H9 (cell line): ENCODE data around the gene TMEM202. TPM values are rescaled to one million over a fixed set of nuclear protein-coding genes. Genes with fewer than 3 reads are reported as not detected.
"Not testable (repeated sequence)": the region's sequence is repeated elsewhere in the genome, so short reads cannot be mapped to it uniquely, and the experiment has no call there.

ENCODE experiments used
- DNase-seq: peaks from one replicate; pipeline ENCODE4 v3.0.0-alpha.2; 2017
- H2AFZ ChIP-seq: one replicate; pipeline ENCODE4 v1.6.1; 2013; ENCODE audit warnings: mild to moderate bottlenecking, low read length, control low read depth, moderate library complexity
- H2AK5ac ChIP-seq: 2 replicates; pipeline ENCODE4 v1.6.1; 2013; ENCODE audit warnings: low read length, control low read depth, mixed read lengths; ENCODE audit not compliant: insufficient read length
- H2BK120ac ChIP-seq: one replicate; pipeline ENCODE4 v1.6.1; 2013; ENCODE audit warnings: low read depth, mild to moderate bottlenecking, low read length, control low read depth, inconsistent platforms; ENCODE audit not compliant: poor library complexity, severe bottlenecking
- H2BK12ac ChIP-seq: 2 replicates; pipeline ENCODE4 v1.6.1; 2013; ENCODE audit warnings: low read length, control low read depth, mixed read lengths, low read depth; ENCODE audit not compliant: insufficient read length
- H2BK15ac ChIP-seq: 2 replicates; pipeline ENCODE4 v1.6.1; 2013; ENCODE audit warnings: low read depth, low read length, control low read depth
- H2BK20ac ChIP-seq: one replicate; pipeline ENCODE4 v1.6.1; 2013; ENCODE audit warnings: low read depth, mild to moderate bottlenecking, low read length, control low read depth, inconsistent platforms; ENCODE audit not compliant: poor library complexity, severe bottlenecking
- H2BK5ac ChIP-seq: 2 replicates; pipeline ENCODE4 v1.6.1; 2013; ENCODE audit warnings: low read length, control low read depth, mixed read lengths; ENCODE audit not compliant: insufficient read length
- H3K14ac ChIP-seq: 2 replicates; pipeline ENCODE4 v1.6.1; 2013; ENCODE audit warnings: low read length, control low read depth; ENCODE audit not compliant: insufficient read depth
- H3K18ac ChIP-seq: 2 replicates; pipeline ENCODE4 v1.6.1; 2013; ENCODE audit warnings: low read depth, mild to moderate bottlenecking, mixed read lengths, low read length, control low read depth; ENCODE audit not compliant: insufficient read length
- H3K23ac ChIP-seq: 2 replicates; pipeline ENCODE4 v1.6.1; 2013; ENCODE audit warnings: low read length, control low read depth, mixed read lengths, low read depth; ENCODE audit not compliant: insufficient read length
- H3K23me2 ChIP-seq: 2 replicates; pipeline ENCODE4 v1.6.1; 2013; ENCODE audit warnings: low read depth, mild to moderate bottlenecking, mixed read lengths, low read length, control low read depth; ENCODE audit not compliant: insufficient read length, poor library complexity, severe bottlenecking
- H3K27ac ChIP-seq: 2 replicates; pipeline ENCODE4 v1.5.1; 2013; ENCODE audit warnings: low read length, control low read depth, mixed read lengths, low read depth; ENCODE audit not compliant: insufficient read length
- H3K27me3 ChIP-seq: 2 replicates; pipeline ENCODE4 v1.6.1; 2013; ENCODE audit warnings: low read length, control low read depth, inconsistent platforms; ENCODE audit not compliant: insufficient read depth
- H3K4ac ChIP-seq: 2 replicates; pipeline ENCODE4 v1.6.1; 2013; ENCODE audit warnings: low read depth, mild to moderate bottlenecking, control low read depth, inconsistent platforms, low read length, moderate library complexity
- H3K4me1 ChIP-seq: 2 replicates; pipeline ENCODE4 v1.6.1; 2013; ENCODE audit warnings: low read length, control low read depth, inconsistent platforms; ENCODE audit not compliant: insufficient read depth
- H3K4me2 ChIP-seq: 2 replicates; pipeline ENCODE4 v1.6.1; 2013; ENCODE audit warnings: low read length, control low read depth, mixed read lengths; ENCODE audit not compliant: insufficient read length, insufficient read depth
- H3K56ac ChIP-seq: 2 replicates; pipeline ENCODE4 v1.6.1; 2013; ENCODE audit warnings: low read depth, mild to moderate bottlenecking, mixed read lengths, low read length, control low read depth; ENCODE audit not compliant: insufficient read length
- H3K79me1 ChIP-seq: 2 replicates; pipeline ENCODE4 v1.6.1; 2013; ENCODE audit warnings: low read depth, mild to moderate bottlenecking, moderate library complexity, low read length, control low read depth, inconsistent platforms; ENCODE audit not compliant: insufficient read depth, poor library complexity, severe bottlenecking
- H3K79me2 ChIP-seq: 2 replicates; pipeline ENCODE4 v1.6.1; 2013; ENCODE audit warnings: low read length, control low read depth, inconsistent platforms; ENCODE audit not compliant: insufficient read depth
- H3K9ac ChIP-seq: 2 replicates; pipeline ENCODE4 v1.6.1; 2013; ENCODE audit warnings: low read length, control low read depth, mixed read lengths; ENCODE audit not compliant: insufficient read length; ENCODE audit errors: extremely low read depth
- H3K9me3 ChIP-seq: one replicate; pipeline ENCODE4 v1.6.1; 2013; ENCODE audit warnings: low read depth, low read length, inconsistent platforms; ENCODE audit not compliant: control insufficient read depth
- H3T11ph ChIP-seq: one replicate; pipeline ENCODE4 v1.6.1; 2013; ENCODE audit warnings: mild to moderate bottlenecking, low read length, control low read depth, inconsistent platforms
- H4K20me1 ChIP-seq: one replicate; pipeline ENCODE4 v1.6.1; 2013; ENCODE audit not compliant: control insufficient read depth, insufficient read length, insufficient read depth
- H4K5ac ChIP-seq: 2 replicates; pipeline ENCODE4 v1.6.1; 2013; ENCODE audit warnings: low read depth, mild to moderate bottlenecking, mixed read lengths, low read length, control low read depth; ENCODE audit not compliant: insufficient read length
- H4K8ac ChIP-seq: replicated peaks from 2 replicates; pipeline ENCODE4 v1.6.1; 2013; ENCODE audit warnings: low read length, control low read depth, mixed read lengths, low read depth; ENCODE audit not compliant: insufficient read length
- H4K91ac ChIP-seq: 2 replicates; pipeline ENCODE4 v1.6.1; 2013; ENCODE audit warnings: low read depth, mild to moderate bottlenecking, moderate library complexity, mixed read lengths, low read length, control low read depth; ENCODE audit not compliant: insufficient read length
- H3K27ac Mint-ChIP-seq, 3 experiments: 2 replicates in 2 of 3; 3 replicates in 1 of 3; pipeline ENCODE4 v1.8.0; 2020 to 2021; ENCODE audit warnings: mixed read lengths in 3 of 3, mild to moderate bottlenecking in 1 of 3, moderate library complexity in 1 of 3
- H3K27me3 Mint-ChIP-seq: 2 replicates; pipeline ENCODE4 v1.8.0; 2021; ENCODE audit warnings: low read depth, mild to moderate bottlenecking, moderate library complexity, mixed read lengths
- H3K36me3 Mint-ChIP-seq, 3 experiments: 2 replicates in 2 of 3; 3 replicates in 1 of 3; pipeline ENCODE4 v1.8.0; 2020 to 2021; ENCODE audit warnings: low read depth in 3 of 3, mixed read lengths in 3 of 3; ENCODE audit not compliant: insufficient read depth in 1 of 3
- H3K4me1 Mint-ChIP-seq, 2 experiments: 2 replicates each; pipeline ENCODE4 v1.8.0; 2020; ENCODE audit warnings: mixed read lengths in 2 of 2
- H3K4me3 Mint-ChIP-seq, 2 experiments: 2 replicates in 1 of 2; 3 replicates in 1 of 2; pipeline ENCODE4 v1.8.0; 2020 to 2021; ENCODE audit warnings: mild to moderate bottlenecking in 2 of 2, mixed read lengths in 2 of 2, moderate library complexity in 1 of 2
- H3K9me3 Mint-ChIP-seq, 2 experiments: 2 replicates in 1 of 2; 3 replicates in 1 of 2; pipeline ENCODE4 v1.8.0; 2020; ENCODE audit warnings: mild to moderate bottlenecking in 2 of 2, mixed read lengths in 2 of 2, moderate library complexity in 1 of 2
- WGBS: extraction: QIAGEN DNeasy Blood & Tissue Kit; methylation state at CpG from one replicate; pipeline ENCODE4 v1.1.7; 2013; ENCODE audit warnings: missing lambda C conversion rate, low lambda C conversion rate, mixed read lengths; ENCODE audit not compliant: insufficient read length; ENCODE audit errors: extremely low coverage; 5-methylcytosine and 5-hydroxymethylcytosine counted together
- total RNA-seq: library from RNA; stranded (reverse); gene quantifications from 2 replicates; pipeline ENCODE4 v1.2.1, GENCODE V29; 2021
- TF ChIP-seq, protein P1 (sequence below): fragments of 200-600 bp; sonication (generic); conservative IDR thresholded peaks from 3 replicates; pipeline ENCODE4 v1.8.0; 2021; ENCODE audit warnings: antibody characterized with exemption, mild to moderate bottlenecking

The TMEM202 gene
- total RNA-seq, 1 experiment from 2014 or later = not detected

DNA sequence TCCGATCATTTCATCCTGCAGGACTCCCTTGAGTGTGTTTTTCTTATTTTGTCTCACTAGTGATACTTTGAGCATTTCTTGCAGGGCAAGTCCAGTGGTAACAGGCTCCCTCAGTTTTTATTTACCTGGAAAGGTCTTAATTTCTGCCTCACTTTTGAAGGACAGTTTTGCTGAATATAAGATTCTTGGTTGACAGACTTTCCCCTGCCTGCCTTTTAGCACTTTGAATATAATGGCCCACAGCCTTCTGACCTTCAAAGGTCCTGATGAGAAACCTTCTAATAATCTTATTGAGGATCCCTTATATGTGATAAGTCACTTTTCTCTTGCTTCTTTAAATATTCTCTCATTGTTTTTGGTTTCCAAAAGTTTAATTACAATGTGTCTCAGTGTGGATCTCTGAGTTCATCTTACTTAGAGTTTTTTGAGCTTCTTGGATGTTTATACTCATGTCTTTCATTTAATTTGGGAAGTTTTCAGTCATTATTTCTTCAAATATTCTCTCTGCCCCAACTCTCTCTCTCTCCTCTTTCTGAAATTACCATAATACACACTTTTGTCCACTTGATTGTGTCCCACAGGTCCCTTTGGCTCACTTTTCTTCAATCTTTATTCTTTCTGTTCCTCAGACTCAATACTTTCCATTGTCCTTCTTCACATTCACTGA is 39.7 kb downstream of the TMEM202 start:
- Histone ChIP-seq H2BK5ac (no peak overlapping the region), H3K27me3 (no peaks in the 10 kb centered on the region), H3K27ac (no peak overlapping the region), H3T11ph (no peak overlapping the region), H3K4ac (no peak overlapping the region), H2AFZ (no peak overlapping the region), H2AK5ac (no peak overlapping the region), H3K18ac (no peak overlapping the region), H3K56ac (no peak overlapping the region), H4K91ac (no peak overlapping the region), H4K5ac (no peak overlapping the region), H3K9me3 (no peaks in the 10 kb centered on the region), H3K9ac (no peak overlapping the region), H3K79me1 (no peaks in the 10 kb centered on the region), H3K14ac (no peak overlapping the region), H3K4me2 (no peak overlapping the region), H2BK20ac (no peak overlapping the region), H2BK15ac (no peak overlapping the region), H4K8ac (no peak overlapping the region), H3K23me2 (no peaks in the 10 kb centered on the region), H3K79me2 (no peaks in the 10 kb centered on the region), H2BK120ac (no peak overlapping the region), H3K23ac (no peak overlapping the region), H4K20me1 (no peaks in the 10 kb centered on the region), H2BK12ac (no peak overlapping the region), H3K4me1 (no peaks in the 10 kb centered on the region)
- H3K9me3 Mint-ChIP-seq = peaks cover 17 to 26% of the 10 kb centered on the region in 2 experiments
- H3K36me3 Mint-ChIP-seq = peaks cover 0 to 3% (median 0%) of the 10 kb centered on the region in 3 experiments; a peak in 1 of 7 replicates
- H3K27me3 Mint-ChIP-seq = peaks cover 24% of the 10 kb centered on the region
- no CpG with 5 or more reads among the region's 1 CpG for WGBS
- H3K27ac Mint-ChIP-seq = no peak overlapping the region
- H3K4me3 Mint-ChIP-seq = no peak overlapping the region
- TF ChIP-seq, protein P1, sequence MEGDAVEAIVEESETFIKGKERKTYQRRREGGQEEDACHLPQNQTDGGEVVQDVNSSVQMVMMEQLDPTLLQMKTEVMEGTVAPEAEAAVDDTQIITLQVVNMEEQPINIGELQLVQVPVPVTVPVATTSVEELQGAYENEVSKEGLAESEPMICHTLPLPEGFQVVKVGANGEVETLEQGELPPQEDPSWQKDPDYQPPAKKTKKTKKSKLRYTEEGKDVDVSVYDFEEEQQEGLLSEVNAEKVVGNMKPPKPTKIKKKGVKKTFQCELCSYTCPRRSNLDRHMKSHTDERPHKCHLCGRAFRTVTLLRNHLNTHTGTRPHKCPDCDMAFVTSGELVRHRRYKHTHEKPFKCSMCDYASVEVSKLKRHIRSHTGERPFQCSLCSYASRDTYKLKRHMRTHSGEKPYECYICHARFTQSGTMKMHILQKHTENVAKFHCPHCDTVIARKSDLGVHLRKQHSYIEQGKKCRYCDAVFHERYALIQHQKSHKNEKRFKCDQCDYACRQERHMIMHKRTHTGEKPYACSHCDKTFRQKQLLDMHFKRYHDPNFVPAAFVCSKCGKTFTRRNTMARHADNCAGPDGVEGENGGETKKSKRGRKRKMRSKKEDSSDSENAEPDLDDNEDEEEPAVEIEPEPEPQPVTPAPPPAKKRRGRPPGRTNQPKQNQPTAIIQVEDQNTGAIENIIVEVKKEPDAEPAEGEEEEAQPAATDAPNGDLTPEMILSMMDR = no peak
- no peak for DNase-seq
- no peaks in the 10 kb centered on the region for H3K4me1 Mint-ChIP-seq

DNA sequence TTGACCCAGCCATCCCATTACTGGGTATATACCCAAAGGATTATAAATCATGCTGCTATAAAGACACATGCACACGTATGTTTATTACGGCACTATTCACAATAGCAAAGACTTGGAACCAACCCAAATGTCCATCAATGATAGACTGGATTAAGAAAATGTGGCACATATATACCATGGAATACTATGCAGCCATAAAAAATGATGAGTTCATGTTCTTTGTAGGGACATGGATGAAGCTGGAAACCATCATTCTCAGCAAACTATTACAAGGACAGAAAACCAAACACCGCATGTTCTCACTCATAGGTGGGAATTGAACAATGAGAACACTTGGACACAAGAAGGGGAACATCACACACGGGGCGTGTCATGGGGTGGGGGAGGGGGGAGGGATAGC is 44.7 kb downstream of the TMEM202 start:
- H3K9ac ChIP-seq, H3K4me3 Mint-ChIP-seq: not testable (repeated sequence)
- no CpG with 5 or more reads among the region's 5 CpGs for WGBS

More for the DNA sequence above, 44.7 kb downstream of the TMEM202 start:
- not testable (repeated sequence) for H4K20me1 ChIP-seq, H3T11ph ChIP-seq, H3K27ac ChIP-seq, H3K14ac ChIP-seq, DNase-seq, H4K5ac ChIP-seq, H2BK120ac ChIP-seq, H2AFZ ChIP-seq, H3K4ac ChIP-seq, H2BK20ac ChIP-seq, H3K23me2 ChIP-seq, H4K91ac ChIP-seq, H2AK5ac ChIP-seq, H3K4me1 ChIP-seq, H4K8ac ChIP-seq, H3K4me2 ChIP-seq, H3K27me3 Mint-ChIP-seq, H3K4me1 Mint-ChIP-seq, H3K79me2 ChIP-seq, H3K9me3 ChIP-seq, H3K56ac ChIP-seq, H3K36me3 Mint-ChIP-seq, H2BK5ac ChIP-seq, H3K79me1 ChIP-seq, H2BK12ac ChIP-seq, H3K27ac Mint-ChIP-seq, H3K18ac ChIP-seq, H3K23ac ChIP-seq, H2BK15ac ChIP-seq, H3K27me3 ChIP-seq
- peaks cover 7 to 14% of the 10 kb centered on the region in 2 experiments; a peak in 4 of 5 replicates for H3K9me3 Mint-ChIP-seq
